Measurements from ENCODE around the gene TMEM131L.

Gene TMEM131L

GRCh38 chr4:153646978-153647377, 180.8 kb downstream of the TMEM131L start:
- Histone ChIP-seq H3K36me3 (ENCODE audit: control insufficient read depth, low read length) (no peaks in the 10 kb centered on the region), H3K9me3 (ENCODE audit: control insufficient read depth, insufficient read depth, low read length) (no peaks in the 10 kb centered on the region), H3K4me1 (ENCODE audit: control insufficient read depth, low read length) (peaks cover 20% of the 10 kb centered on the region), H3K27ac (ENCODE audit: low read depth, low read length) (no peak overlapping the region), H3K4me3 (ENCODE audit: low read length) (no peak overlapping the region), H3F3A (ENCODE audit: control insufficient read depth, insufficient read depth) (no peaks in the 10 kb centered on the region; the same call in 1 of the 2 replicates), H3K79me2 (ENCODE audit: control insufficient read depth, low read length) (no peaks in the 10 kb centered on the region), H4K20me1 (ENCODE audit: control insufficient read depth, insufficient read depth, low read depth, low read length) (no peaks in the 10 kb centered on the region), H3K4me2 (ENCODE audit: low read length) (no peak overlapping the region), H3K27me3 (ENCODE audit: control insufficient read depth, low read length) (no peaks in the 10 kb centered on the region), H3K9me2 (replicated peaks; ENCODE audit: control insufficient read depth, low read length) (no peaks in the 10 kb centered on the region)
- TF ChIP-seq CTCF (IDR thresholded peaks at IDR 0.05; ENCODE audit: low read depth, low read length, poor library complexity, severe bottlenecking) (no peak), EZH2phosphoT487 (IDR thresholded peaks at IDR 0.05; ENCODE audit: borderline replicate concordance, low read length) (no peak)

- Histone ChIP-seq H4K20me1 (ENCODE audit: control insufficient read depth, insufficient read depth, low read depth, low read length) (no peaks in the 10 kb centered on the region), H3K27me3 (ENCODE audit: control insufficient read depth, low read length) (no peaks in the 10 kb centered on the region), H3K4me1 (ENCODE audit: control insufficient read depth, low read length) (peaks cover 22% of the 10 kb centered on the region), H3F3A (ENCODE audit: control insufficient read depth, insufficient read depth) (no peaks in the 10 kb centered on the region), H3K4me3 (ENCODE audit: low read length) (no peak overlapping the region), H3K4me2 (ENCODE audit: low read length) (no peak overlapping the region), H3K9me2 (replicated peaks; ENCODE audit: control insufficient read depth, low read length) (no peaks in the 10 kb centered on the region), H3K79me2 (ENCODE audit: control insufficient read depth, low read length) (no peaks in the 10 kb centered on the region), H3K9me3 (ENCODE audit: control insufficient read depth, insufficient read depth, low read length) (no peaks in the 10 kb centered on the region), H3K27ac (ENCODE audit: low read depth, low read length) (no peak overlapping the region), H3K36me3 (ENCODE audit: control insufficient read depth, low read length) (no peaks in the 10 kb centered on the region)
- no peak for TF ChIP-seq EZH2phosphoT487 (IDR thresholded peaks at IDR 0.05; ENCODE audit: borderline replicate concordance, low read length)
- no peak for TF ChIP-seq CTCF (IDR thresholded peaks at IDR 0.05; ENCODE audit: low read depth, low read length, poor library complexity, severe bottlenecking)
Measured at GRCh38 chr4:153647975-153648374, 181.8 kb downstream of the TMEM131L start.

GRCh38 chr4:153649572-153649991, 183.4 kb downstream of the TMEM131L start:
- Histone ChIP-seq H3K27ac (ENCODE audit: low read depth, low read length) (no peak overlapping the region), H3K9me2 (replicated peaks; ENCODE audit: control insufficient read depth, low read length) (no peaks in the 10 kb centered on the region), H3K4me3 (ENCODE audit: low read length) (no peak overlapping the region), H3K4me1 (ENCODE audit: control insufficient read depth, low read length) (peaks cover 19% of the 10 kb centered on the region), H3K27me3 (ENCODE audit: control insufficient read depth, low read length) (no peaks in the 10 kb centered on the region), H3K36me3 (ENCODE audit: control insufficient read depth, low read length) (no peaks in the 10 kb centered on the region), H3K9me3 (ENCODE audit: control insufficient read depth, insufficient read depth, low read length) (no peaks in the 10 kb centered on the region), H3K79me2 (ENCODE audit: control insufficient read depth, low read length) (no peaks in the 10 kb centered on the region), H3K4me2 (ENCODE audit: low read length) (no peak overlapping the region), H4K20me1 (ENCODE audit: control insufficient read depth, insufficient read depth, low read depth, low read length) (no peaks in the 10 kb centered on the region), H3F3A (ENCODE audit: control insufficient read depth, insufficient read depth) (no peaks in the 10 kb centered on the region)
- no peak for TF ChIP-seq EZH2phosphoT487 (IDR thresholded peaks at IDR 0.05; ENCODE audit: borderline replicate concordance, low read length)
- peak; percentile 40 for TF ChIP-seq CTCF (IDR thresholded peaks at IDR 0.05; ENCODE audit: low read depth, low read length, poor library complexity, severe bottlenecking)
